ENCODE results near the gene BICDL1.
"Not testable (repeated sequence)": the region's sequence is repeated elsewhere in the genome, so short reads cannot be mapped to it uniquely, and the experiment has no call there.

The BICDL1 gene

DNA sequence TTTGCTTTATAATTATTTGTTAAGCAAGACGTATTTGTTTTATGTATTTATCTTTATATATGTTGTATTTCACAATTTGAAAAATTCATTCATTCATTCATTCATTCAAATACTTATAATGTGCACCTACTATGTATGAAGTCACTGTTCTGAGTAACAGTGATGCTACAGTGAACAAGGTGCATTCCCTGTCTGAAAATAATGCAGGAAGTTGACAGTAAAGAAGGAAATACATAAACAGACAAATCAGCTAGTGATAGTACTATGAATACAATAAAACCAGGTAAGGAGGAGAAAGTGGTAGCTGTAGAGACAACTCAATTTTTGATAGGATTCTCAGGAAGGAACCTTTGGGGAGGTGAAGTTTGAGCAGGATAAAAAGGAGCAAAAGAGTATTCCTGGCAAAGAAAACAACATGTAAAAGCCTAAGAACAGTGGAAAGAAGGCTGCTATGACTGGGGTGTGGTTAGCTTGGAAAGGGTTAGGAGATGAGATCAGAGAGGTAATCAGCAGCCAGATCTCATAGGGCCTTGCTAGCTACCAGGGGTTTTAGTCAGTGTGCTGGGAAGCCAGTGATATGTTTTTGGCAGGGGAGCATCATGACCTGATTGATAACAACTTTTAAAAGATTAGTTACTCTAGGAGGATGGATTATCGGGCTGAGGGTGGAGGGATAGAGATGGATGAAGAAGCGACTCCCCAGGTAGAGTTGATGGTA, 17.4 kb downstream of the BICDL1 start:
- TF ChIP-seq ZFX (IDR thresholded peaks at IDR 0.05; ENCODE audit: borderline replicate concordance) (no peak), CTCF (IDR thresholded peaks at IDR 0.05) (no peak)
- H3K27ac ChIP-seq = no peak overlapping the region

GRCh38 chr12:120007272-120007671, 18.2 kb downstream of the BICDL1 start:
- TF ChIP-seq CTCF (IDR thresholded peaks at IDR 0.05) (no peak), ZFX (IDR thresholded peaks at IDR 0.05; ENCODE audit: borderline replicate concordance) (no peak)
- H3K27ac ChIP-seq = no peak overlapping the region

- H3K27ac ChIP-seq = no peak overlapping the region
- TF ChIP-seq ZFX (IDR thresholded peaks at IDR 0.05; ENCODE audit: borderline replicate concordance) (no peak), CTCF (IDR thresholded peaks at IDR 0.05) (no peak)
Measured at GRCh38 chr12:120010661-120011230, 21.7 kb downstream of the BICDL1 start.

DNA sequence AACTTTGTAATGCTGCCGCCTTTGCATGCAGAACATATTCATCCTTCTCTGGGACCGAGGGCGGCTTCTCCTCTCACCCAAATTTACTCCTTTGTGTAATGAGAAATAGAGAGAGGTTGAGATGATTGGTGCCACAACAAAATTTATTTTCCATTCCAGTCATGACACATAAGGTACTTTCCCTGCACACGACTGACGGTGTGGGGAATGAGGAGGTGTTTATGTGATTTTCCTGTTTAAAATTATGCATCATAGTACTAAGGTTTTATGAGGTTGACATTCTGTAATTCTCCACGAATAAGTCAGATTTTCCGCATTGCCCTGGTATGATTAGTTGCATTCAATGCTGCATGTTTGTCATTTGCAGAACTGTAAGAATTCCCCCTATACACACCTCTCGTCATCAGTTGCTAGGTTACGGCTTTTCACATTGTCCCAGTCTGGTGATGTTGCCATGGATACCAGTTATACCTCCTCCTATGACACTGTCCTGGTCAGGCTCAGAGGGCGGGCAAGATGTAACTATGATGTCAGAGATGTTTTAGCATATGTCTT, 23.1 kb downstream of the BICDL1 start:
- TF ChIP-seq CTCF (IDR thresholded peaks at IDR 0.05) = no peak
- TF ChIP-seq ZFX (IDR thresholded peaks at IDR 0.05; ENCODE audit: borderline replicate concordance) = no peak
- no peak overlapping the region for H3K27ac ChIP-seq

- no peak for TF ChIP-seq ZFX (IDR thresholded peaks at IDR 0.05; ENCODE audit: borderline replicate concordance)
- TF ChIP-seq CTCF (IDR thresholded peaks at IDR 0.05) = no peak
- no peak overlapping the region for H3K27ac ChIP-seq
Measured at GRCh38 chr12:120013659-120014380, 24.8 kb downstream of the BICDL1 start.

DNA sequence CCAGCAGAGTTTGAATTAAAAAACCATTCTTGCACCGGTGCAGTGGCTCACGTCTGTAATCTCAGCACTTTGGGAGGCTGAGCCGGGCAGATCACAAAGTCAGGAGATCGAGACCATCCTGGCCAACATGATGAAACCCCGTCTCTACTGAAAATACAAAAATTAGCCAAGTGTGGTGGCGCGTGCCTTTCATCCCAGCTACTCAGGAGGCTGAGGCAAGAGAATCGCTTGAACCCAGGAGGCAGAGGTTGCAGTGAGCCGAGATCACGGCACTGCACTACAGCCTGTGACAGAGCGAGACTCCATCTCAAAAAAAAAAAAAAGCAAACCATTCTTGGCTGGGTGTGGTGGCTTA, 25.3 kb downstream of the BICDL1 start:
- not testable (repeated sequence) for H3K27ac ChIP-seq

DNA sequence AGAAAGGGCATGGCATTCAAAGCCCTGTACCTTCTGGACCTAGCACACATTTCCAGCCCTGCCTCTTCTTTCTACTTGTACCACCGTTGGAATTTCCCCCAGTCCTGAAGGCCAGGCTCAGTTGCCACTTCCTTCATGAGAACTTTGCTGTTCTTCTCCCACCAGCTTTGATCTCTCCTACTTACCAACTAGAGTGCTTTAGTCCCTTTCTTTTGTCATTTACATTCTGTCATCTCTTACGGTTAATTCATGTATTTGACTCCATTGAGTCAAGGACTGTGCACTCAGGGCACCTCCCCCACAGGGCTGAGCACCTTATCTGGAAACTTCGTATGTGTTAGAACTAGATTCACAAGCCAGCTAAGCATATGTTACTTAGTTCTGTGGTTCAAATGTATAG, 26.3 kb downstream of the BICDL1 start:
- TF ChIP-seq CTCF (IDR thresholded peaks at IDR 0.05) (no peak), ZFX (IDR thresholded peaks at IDR 0.05; ENCODE audit: borderline replicate concordance) (no peak)

GRCh38 chr12:120016199-120016598, 27.2 kb downstream of the BICDL1 start:
- H3K27ac ChIP-seq = not testable (repeated sequence)

More for the DNA sequence above, 26.3 kb downstream of the BICDL1 start:
- no peak overlapping the region for H3K27ac ChIP-seq

Data from 22Rv1 (cell line).